IMR-90 (cell line): ENCODE results near the gene RHEX. TPM values are rescaled to one million over a fixed set of nuclear protein-coding genes. Genes with fewer than 3 reads are reported as not detected.

Experiments used
- ATAC-seq: fragments of 200-7000 bp; cut with Tn5 transposase; 2 replicates; pipeline ENCODE4 v1.9.1; 2020; ENCODE audit warnings: low read depth, mild to moderate bottlenecking, moderate library complexity
- BruUV-seq: library from RNA; stranded (reverse); fragments of 400-500 nt; replicated peaks from 2 replicates; lab custom pipeline; 2021; lab: Mats Ljungman, UMichigan
- CTCF ChIA-PET: fragments of 300-600 bp; formaldehyde crosslinking; extraction: SDS; loops from one replicate; lab custom pipeline; 2021; ENCODE audit warnings: antibody characterized with exemption; lab: Yijun Ruan, JAX
- POLR2A ChIA-PET: fragments of 300-600 bp; sonication (Branson Sonifier 250); formaldehyde crosslinking; loops from one replicate; lab custom pipeline; 2022; ENCODE audit warnings: antibody characterized with exemption; ENCODE audit not compliant: unreplicated experiment; lab: Charles Lee
- DNase-seq: peaks from one replicate; pipeline ENCODE4 v3.0.0; 2013
- H2AFZ ChIP-seq: replicated peaks from 2 replicates; pipeline ENCODE3; 2013; ENCODE audit warnings: low read length, mild to moderate bottlenecking; ENCODE audit not compliant: poor library complexity
- H2AK5ac ChIP-seq: 2 replicates; pipeline ENCODE4 v1.6.1; 2013; ENCODE audit warnings: low read depth, low read length, inconsistent platforms
- H2AK9ac ChIP-seq: replicated peaks from 2 replicates; pipeline ENCODE3; 2013; ENCODE audit warnings: mild to moderate bottlenecking, low read depth, low read length, moderate library complexity; ENCODE audit not compliant: poor library complexity
- H2BK120ac ChIP-seq: 2 replicates; pipeline ENCODE4 v1.6.1; 2013; ENCODE audit warnings: low read depth, low read length, inconsistent platforms
- H2BK15ac ChIP-seq: 3 replicates; pipeline ENCODE4 v1.6.1; 2013; ENCODE audit warnings: low read depth, low read length, inconsistent platforms
- H2BK20ac ChIP-seq: 2 replicates; pipeline ENCODE4 v1.6.1; 2013; ENCODE audit warnings: low read depth, mild to moderate bottlenecking, inconsistent platforms, low read length, moderate library complexity
- H2BK5ac ChIP-seq: 2 replicates; pipeline ENCODE4 v1.6.1; 2013; ENCODE audit warnings: mild to moderate bottlenecking, low read depth, low read length, inconsistent platforms; ENCODE audit not compliant: poor library complexity, severe bottlenecking
- H3K14ac ChIP-seq: replicated peaks from 2 replicates; pipeline ENCODE4 v1.6.1; 2013; ENCODE audit warnings: low read depth, low read length, inconsistent platforms
- H3K18ac ChIP-seq: 2 replicates; pipeline ENCODE4 v1.6.1; 2013; ENCODE audit warnings: low read depth, low read length, control low read depth
- H3K23ac ChIP-seq: 2 replicates; pipeline ENCODE4 v1.6.1; 2013; ENCODE audit warnings: low read depth, low read length, inconsistent platforms
- H3K27ac ChIP-seq: 2 replicates; pipeline ENCODE4 v1.5.1; 2013; ENCODE audit warnings: mild to moderate bottlenecking, control low read depth, low read length; ENCODE audit not compliant: insufficient read depth
- H3K27me3 ChIP-seq: 2 replicates; pipeline ENCODE4 v1.6.1; 2013; ENCODE audit warnings: low read length; ENCODE audit not compliant: control insufficient read depth, insufficient read depth
- H3K36me3 ChIP-seq: 2 replicates; pipeline ENCODE4 v1.6.1; 2013; ENCODE audit warnings: low read length, mixed read lengths; ENCODE audit not compliant: control insufficient read depth, insufficient read depth
- H3K4ac ChIP-seq: 2 replicates; pipeline ENCODE4 v1.6.1; 2013; ENCODE audit warnings: low read depth, low read length, inconsistent platforms
- H3K4me1 ChIP-seq: 2 replicates; pipeline ENCODE4 v1.6.1; 2013; ENCODE audit warnings: low read length, mixed read lengths; ENCODE audit not compliant: control insufficient read depth, insufficient read depth
- H3K4me2 ChIP-seq: 2 replicates; pipeline ENCODE4 v1.6.1; 2013; ENCODE audit warnings: low read depth, mild to moderate bottlenecking, control low read depth, low read length, moderate library complexity
- H3K4me3 ChIP-seq: 2 replicates; pipeline ENCODE4 v1.5.1; 2013; ENCODE audit warnings: low read depth, mild to moderate bottlenecking, control low read depth, low read length, moderate library complexity; ENCODE audit not compliant: insufficient read depth
- H3K56ac ChIP-seq: 2 replicates; pipeline ENCODE4 v1.6.1; 2013; ENCODE audit warnings: low read length, inconsistent platforms; ENCODE audit not compliant: insufficient read depth; ENCODE audit errors: extremely low read depth
- H3K79me1 ChIP-seq, 2 experiments: 2 replicates each; pipeline ENCODE4 v1.6.1; 2013; ENCODE audit warnings: low read length in 2 of 2, inconsistent platforms in 1 of 2, low read depth in 1 of 2
- H3K9ac ChIP-seq: 2 replicates; pipeline ENCODE4 v1.6.1; 2013; ENCODE audit warnings: low read depth, low read length, control low read depth
- H3K9me1 ChIP-seq: 2 replicates; pipeline ENCODE4 v1.6.1; 2013; ENCODE audit warnings: low read length, inconsistent platforms; ENCODE audit not compliant: insufficient read depth
- H3K9me3 ChIP-seq: 2 replicates; pipeline ENCODE4 v1.6.1; 2013; ENCODE audit warnings: low read length; ENCODE audit not compliant: control insufficient read depth, insufficient read depth
- H4K20me1 ChIP-seq: 2 replicates; pipeline ENCODE4 v1.6.1; 2013; ENCODE audit warnings: low read length, inconsistent platforms; ENCODE audit not compliant: insufficient read depth
- H4K5ac ChIP-seq: 2 replicates; pipeline ENCODE4 v1.6.1; 2013; ENCODE audit warnings: mild to moderate bottlenecking, low read depth, low read length, control low read depth
- H4K8ac ChIP-seq, 2 experiments: 2 replicates each; pipeline ENCODE4 v1.6.1; 2013; ENCODE audit warnings: low read depth in 2 of 2, low read length in 2 of 2, control low read depth in 1 of 2, inconsistent platforms in 1 of 2
- H4K91ac ChIP-seq: 2 replicates; pipeline ENCODE4 v1.6.1; 2013; ENCODE audit warnings: low read depth, low read length, inconsistent platforms; ENCODE audit not compliant: insufficient read depth
- BHLHE40 ChIP-seq: fragments of 150-350 bp; IDR thresholded peaks from 2 replicates; pipeline ENCODE4 v1.6.1; 2016; ENCODE audit warnings: mild to moderate bottlenecking, low read depth, low read length
- MAZ ChIP-seq: IDR thresholded peaks from 2 replicates; pipeline ENCODE4 v1.6.1; 2012; ENCODE audit warnings: low read depth, mild to moderate bottlenecking, low read length, improper control_type of control experiment, moderate library complexity, borderline replicate concordance
- WGBS, 2 experiments: methylation state at CpG; one replicate each; pipeline versions ENCODE4 v1.1.5 to v1.1.7; 2013; ENCODE audit warnings: missing lambda C conversion rate in 2 of 2; ENCODE audit not compliant: insufficient read length in 1 of 2; ENCODE audit errors: extremely low coverage in 2 of 2; 5-methylcytosine and 5-hydroxymethylcytosine counted together
- dilution Hi-C: fragments of 300-500 bp; cut with HindIII; formaldehyde crosslinking; loops from one replicate; pipeline ENCODE4 v1.14.3; 2018; ENCODE audit warnings: low sequenced_read_pairs; ENCODE audit not compliant: unreplicated experiment
- in situ Hi-C: fragments of 300-500 bp; cut with MboI; formaldehyde crosslinking; loops from 3 replicates; pipeline ENCODE4 v1.14.3; 2019; ENCODE audit warnings: low sequenced_read_pairs, inconsistent platforms, mixed read lengths
- intact Hi-C: fragments of 100-400 bp; cut with micrococcal nuclease; formaldehyde crosslinking; loops from 2 replicates; pipeline ENCODE4 v1.10.0; 2022
- polyA plus RNA-seq, 3 experiments: library from polyadenylated mRNA; depleted of rRNA; stranded (reverse); fragments of >200 nt; gene quantifications; 2 replicates each; pipeline ENCODE4 v1.2.3, GENCODE V29; 2012; ENCODE audit warnings: low replicate concordance in 1 of 3
- total RNA-seq: library from RNA; depleted of rRNA; stranded (reverse); fragments of >200 nt; gene quantifications from 2 replicates; pipeline ENCODE4 v1.2.3, GENCODE V29; 2012

The RHEX gene
- total and polyA plus RNA-seq, 2 of the 4 experiments (the other 2 are of a cell fraction) = not detected

- POLR2A ChIA-PET = interaction anchor here (0.7 kb wide), 1 partner anchor 633 kb away, joined by 6 read pairs; no protein-coding TSS in a partner anchor
- Histone ChIP-seq H2AK9ac (no peak overlapping the region), H3K79me1 (no peaks in the 10 kb centered on the region), H2AK5ac (no peak overlapping the region), H3K23ac (no peak overlapping the region), H3K27me3 (peaks cover 54% of the 10 kb centered on the region), H3K56ac (no peak overlapping the region), H3K4me1 (no peaks in the 10 kb centered on the region), H3K18ac (no peak overlapping the region), H3K4ac (no peak overlapping the region), H4K8ac (no peak overlapping the region), H2BK5ac (no peak overlapping the region), H3K9ac (no peak overlapping the region), H4K91ac (no peak overlapping the region), H3K27ac (no peak overlapping the region), H2BK120ac (no peak overlapping the region), H4K5ac (no peak overlapping the region), H2BK15ac (no peak overlapping the region), H3K9me1 (no peaks in the 10 kb centered on the region), H3K36me3 (no peaks in the 10 kb centered on the region), H3K9me3 (no peaks in the 10 kb centered on the region), H3K4me3 (no peak overlapping the region), H3K4me2 (no peak overlapping the region), H3K14ac (no peak overlapping the region), H2BK20ac (no peak overlapping the region), H2AFZ (no peak overlapping the region), H4K20me1 (no peaks in the 10 kb centered on the region)
- dilution Hi-C loops (no loop called here), in situ Hi-C loops (no loop called here), intact Hi-C loops (no loop called here)
- BruUV-seq = no TSS peak
- ATAC-seq (no peak), DNase-seq (no peak)
- TF ChIP-seq MAZ (no peak), BHLHE40 (no peak)
- WGBS, 2 experiments = 42% methylated on average over 2 of the region's 7 CpGs; no CpG with 5 or more reads in 1 of the 2 experiments
- CTCF ChIA-PET = no interaction called here
Measured at GRCh38 chr1:206131037-206131436, 78.1 kb downstream of the RHEX start.
